Measurements from ENCODE around the gene DIO3. TPM values are rescaled to one million over a fixed set of nuclear protein-coding genes. Genes with fewer than 3 reads are reported as not detected.
"Not testable (repeated sequence)": the region's sequence is repeated elsewhere in the genome, so short reads cannot be mapped to it uniquely, and the experiment has no call there.

Gene DIO3
- total RNA-seq, 1 donor, result not detected

GRCh38 chr14:101547961-101548669 lies 13.2 kb upstream of the DIO3 start:
- H3K4me3 ChIP-seq (ENCODE audit: low read depth, low read length), result no peak overlapping the region
- no peak for DNase-seq (ENCODE audit: low read depth)
- TF ChIP-seq CTCF (IDR thresholded peaks at IDR 0.05; ENCODE audit: insufficient read depth, low read depth, low read length), result no peak

- DNase-seq (ENCODE audit: low read depth), result no peak
- H3K4me3 ChIP-seq (ENCODE audit: low read depth, low read length), result no peak overlapping the region
- TF ChIP-seq CTCF (IDR thresholded peaks at IDR 0.05; ENCODE audit: insufficient read depth, low read depth, low read length), result no peak
Measured at GRCh38 chr14:101548710-101549109, 12.6 kb upstream of the DIO3 start.

- no peak for DNase-seq (ENCODE audit: low read depth)
- TF ChIP-seq CTCF (IDR thresholded peaks at IDR 0.05; ENCODE audit: insufficient read depth, low read depth, low read length), result no peak
- H3K4me3 ChIP-seq (ENCODE audit: low read depth, low read length), result no peak overlapping the region
Measured at GRCh38 chr14:101549154-101549553, 12.1 kb upstream of the DIO3 start.

GRCh38 chr14:101550202-101550912 lies 10.9 kb upstream of the DIO3 start:
- not testable (repeated sequence) for DNase-seq (ENCODE audit: low read depth); H3K4me3 ChIP-seq (ENCODE audit: low read depth, low read length)

- DNase-seq (ENCODE audit: low read depth), result no peak
- TF ChIP-seq CTCF (IDR thresholded peaks at IDR 0.05; ENCODE audit: insufficient read depth, low read depth, low read length), result no peak
- no peak overlapping the region for H3K4me3 ChIP-seq (ENCODE audit: low read depth, low read length)
Measured at GRCh38 chr14:101551729-101552595, 9.3 kb upstream of the DIO3 start.

- DNase-seq (ENCODE audit: low read depth), result no peak
- H3K4me3 ChIP-seq (ENCODE audit: low read depth, low read length), result no peak overlapping the region
- TF ChIP-seq CTCF (IDR thresholded peaks at IDR 0.05; ENCODE audit: insufficient read depth, low read depth, low read length), result no peak
Measured at GRCh38 chr14:101552786-101553231, 8.5 kb upstream of the DIO3 start.

GRCh38 chr14:101553393-101553792 lies 7.9 kb upstream of the DIO3 start:
- no peak for DNase-seq (ENCODE audit: low read depth)
- H3K4me3 ChIP-seq (ENCODE audit: low read depth, low read length), result no peak overlapping the region
- TF ChIP-seq CTCF (IDR thresholded peaks at IDR 0.05; ENCODE audit: insufficient read depth, low read depth, low read length), result no peak
